Measurements from ENCODE around the gene CAMP.
"Not testable (repeated sequence)": the region's sequence is repeated elsewhere in the genome, so short reads cannot be mapped to it uniquely, and the experiment has no call there.

Gene CAMP

GRCh38 chr3:48270306-48270705 is 47.0 kb downstream of the CAMP start:
- TF ChIP-seq ZNF274 (IDR thresholded peaks at IDR 0.05; ENCODE audit: low read depth, low read length) (no peak), SUZ12 (IDR thresholded peaks at IDR 0.05; ENCODE audit: extremely low read depth, insufficient read depth, insufficient read length) (no peak), YY1 (IDR thresholded peaks at IDR 0.05; ENCODE audit: insufficient read depth, insufficient read length) (no peak)
- no peak overlapping the region for H3K4me3 ChIP-seq (ENCODE audit: insufficient read length, low read depth)
- H3K9me3 ChIP-seq (ENCODE audit: insufficient read depth, low read length), result peaks cover 59% of the 10 kb centered on the region
- no peak for DNase-seq (ENCODE audit: low read depth, low spot score)
- no peaks in the 10 kb centered on the region for H3K4me1 ChIP-seq (ENCODE audit: insufficient read depth, insufficient read length)
- peaks cover 72% of the 10 kb centered on the region for H3K36me3 ChIP-seq (ENCODE audit: insufficient read depth, insufficient read length, low read length)
- H3K9ac ChIP-seq (ENCODE audit: insufficient read length, low read depth), result no peak overlapping the region
- no peaks in the 10 kb centered on the region for H3K27me3 ChIP-seq (ENCODE audit: insufficient read depth, insufficient read length)

DNA sequence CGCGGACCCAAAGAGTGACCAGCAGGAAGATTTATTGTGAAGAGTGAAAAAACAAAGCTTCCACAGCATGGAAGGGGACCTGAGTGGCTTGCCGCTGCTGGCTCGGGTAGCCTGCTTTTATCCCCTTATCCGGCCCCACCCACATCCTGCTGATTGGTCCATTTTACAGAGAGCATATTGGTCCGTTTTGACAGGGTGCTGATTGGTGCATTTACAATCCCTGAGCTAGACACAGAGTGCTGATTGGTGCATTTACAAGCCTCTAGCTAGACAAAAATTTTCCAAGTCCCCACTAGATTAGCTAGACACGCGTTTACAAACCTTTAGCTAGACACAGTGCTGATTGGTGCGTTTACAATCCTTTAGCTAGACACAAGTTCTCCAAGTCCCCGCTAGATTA is 47.9 kb downstream of the CAMP start:
- not testable (repeated sequence) for H3K27me3 ChIP-seq (ENCODE audit: insufficient read depth, insufficient read length); DNase-seq (ENCODE audit: low read depth, low spot score)
- peaks cover 63% of the 10 kb centered on the region for H3K36me3 ChIP-seq (ENCODE audit: insufficient read depth, insufficient read length, low read length)

DNA sequence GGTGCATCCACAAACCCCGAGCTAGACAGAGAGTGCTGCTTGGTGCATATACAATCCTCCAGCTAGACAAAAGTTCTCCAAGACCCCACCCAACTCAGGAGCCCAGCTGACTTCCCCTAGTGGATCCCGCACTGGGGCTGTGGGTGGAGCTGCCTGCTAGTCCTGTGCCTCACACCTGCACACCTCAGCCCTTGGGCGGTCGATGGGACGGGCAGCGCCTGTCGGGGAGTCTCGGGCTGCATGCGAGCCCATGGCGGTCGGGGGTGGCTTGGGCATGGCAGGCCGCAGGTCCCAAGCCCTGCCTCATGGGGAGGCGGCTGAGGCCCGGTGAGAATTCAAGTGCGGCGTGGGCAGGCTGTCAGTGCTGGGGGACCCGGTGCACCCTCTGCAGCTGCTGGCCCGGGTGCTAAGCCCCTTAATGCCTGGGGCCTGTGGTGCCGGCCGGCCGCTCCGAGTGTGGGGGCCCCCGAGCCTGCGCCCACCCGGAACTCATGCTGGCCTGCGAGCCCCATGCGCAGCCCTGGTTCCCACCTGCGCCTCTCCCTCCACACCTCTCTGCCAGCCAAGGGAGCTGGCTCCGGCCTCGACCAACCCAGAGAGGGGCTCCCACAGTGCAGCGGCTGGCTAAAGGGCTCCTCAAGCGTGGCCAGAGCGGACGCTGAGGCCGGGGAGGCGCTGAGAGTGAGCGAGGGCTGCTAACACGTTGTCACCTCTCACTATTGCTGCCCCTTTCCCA is 48.6 kb downstream of the CAMP start:
- no peak for DNase-seq (ENCODE audit: low read depth, low spot score)
- H3K9ac ChIP-seq (ENCODE audit: insufficient read length, low read depth), result no peak overlapping the region

More for the DNA sequence above, 47.9 kb downstream of the CAMP start:
- H3K9ac ChIP-seq (ENCODE audit: insufficient read length, low read depth); H3K4me1 ChIP-seq (ENCODE audit: insufficient read depth, insufficient read length); H3K4me3 ChIP-seq (ENCODE audit: insufficient read length, low read depth): not testable (repeated sequence)
- peaks cover 59% of the 10 kb centered on the region for H3K9me3 ChIP-seq (ENCODE audit: insufficient read depth, low read length)

GRCh38 chr3:48273594-48274211 is 50.4 kb downstream of the CAMP start:
- H3K27me3 ChIP-seq (ENCODE audit: insufficient read depth, insufficient read length), result no peaks in the 10 kb centered on the region
- no peak for TF ChIP-seq YY1 (IDR thresholded peaks at IDR 0.05; ENCODE audit: insufficient read depth, insufficient read length)
- no peak for TF ChIP-seq ZNF274 (IDR thresholded peaks at IDR 0.05; ENCODE audit: low read depth, low read length)
- no peak for TF ChIP-seq SUZ12 (IDR thresholded peaks at IDR 0.05; ENCODE audit: extremely low read depth, insufficient read depth, insufficient read length)
- H3K36me3 ChIP-seq (ENCODE audit: insufficient read depth, insufficient read length, low read length), result peaks cover 39% of the 10 kb centered on the region
- no peak overlapping the region for H3K4me3 ChIP-seq (ENCODE audit: insufficient read length, low read depth)
- peak; percentile 72 for DNase-seq (ENCODE audit: low read depth, low spot score)
- no peak overlapping the region for H3K9ac ChIP-seq (ENCODE audit: insufficient read length, low read depth)
- H3K4me1 ChIP-seq (ENCODE audit: insufficient read depth, insufficient read length), result peaks cover 6% of the 10 kb centered on the region
- H3K9me3 ChIP-seq (ENCODE audit: insufficient read depth, low read length), result peaks cover 60% of the 10 kb centered on the region

More for the DNA sequence above, 48.6 kb downstream of the CAMP start:
- Histone ChIP-seq H3K27me3 (ENCODE audit: insufficient read depth, insufficient read length) (no peaks in the 10 kb centered on the region), H3K9me3 (ENCODE audit: insufficient read depth, low read length) (peaks cover 59% of the 10 kb centered on the region), H3K4me1 (ENCODE audit: insufficient read depth, insufficient read length) (no peaks in the 10 kb centered on the region), H3K4me3 (ENCODE audit: insufficient read length, low read depth) (no peak overlapping the region), H3K36me3 (ENCODE audit: insufficient read depth, insufficient read length, low read length) (peaks cover 56% of the 10 kb centered on the region)
- TF ChIP-seq SUZ12 (IDR thresholded peaks at IDR 0.05; ENCODE audit: extremely low read depth, insufficient read depth, insufficient read length), result no peak
- TF ChIP-seq YY1 (IDR thresholded peaks at IDR 0.05; ENCODE audit: insufficient read depth, insufficient read length), result no peak
- TF ChIP-seq ZNF274 (IDR thresholded peaks at IDR 0.05; ENCODE audit: low read depth, low read length), result no peak

- no peak for TF ChIP-seq SUZ12 (IDR thresholded peaks at IDR 0.05; ENCODE audit: extremely low read depth, insufficient read depth, insufficient read length)
- TF ChIP-seq ZNF274 (IDR thresholded peaks at IDR 0.05; ENCODE audit: low read depth, low read length), result no peak
- Histone ChIP-seq H3K9ac (ENCODE audit: insufficient read length, low read depth) (no peak overlapping the region), H3K36me3 (ENCODE audit: insufficient read depth, insufficient read length, low read length) (peaks cover 32% of the 10 kb centered on the region), H3K4me3 (ENCODE audit: insufficient read length, low read depth) (no peak overlapping the region), H3K27me3 (ENCODE audit: insufficient read depth, insufficient read length) (no peaks in the 10 kb centered on the region), H3K4me1 (ENCODE audit: insufficient read depth, insufficient read length) (peaks cover 10% of the 10 kb centered on the region), H3K9me3 (ENCODE audit: insufficient read depth, low read length) (peaks cover 54% of the 10 kb centered on the region)
- DNase-seq (ENCODE audit: low read depth, low spot score), result no peak
These were observed 51.2 kb downstream of the CAMP start for GRCh38 chr3:48274452-48274851.

Measured in NT2/D1 (cell line).